HL-60/S4 treated with retinoic acid at 250 ng/mL for 4 days and 3 days (cell line): Measurements from ENCODE around the gene SNAI1.
"Not testable (repeated sequence)": the region's sequence is repeated elsewhere in the genome, so short reads cannot be mapped to it uniquely, and the experiment has no call there.

Source experiments
- in situ Hi-C: fragments of 300-500 bp; cut with MboI; formaldehyde crosslinking; loops from 2 replicates; pipeline ENCODE4 v1.7.0; 2022; ENCODE audit warnings: low sequenced_read_pairs

The SNAI1 gene

DNA sequence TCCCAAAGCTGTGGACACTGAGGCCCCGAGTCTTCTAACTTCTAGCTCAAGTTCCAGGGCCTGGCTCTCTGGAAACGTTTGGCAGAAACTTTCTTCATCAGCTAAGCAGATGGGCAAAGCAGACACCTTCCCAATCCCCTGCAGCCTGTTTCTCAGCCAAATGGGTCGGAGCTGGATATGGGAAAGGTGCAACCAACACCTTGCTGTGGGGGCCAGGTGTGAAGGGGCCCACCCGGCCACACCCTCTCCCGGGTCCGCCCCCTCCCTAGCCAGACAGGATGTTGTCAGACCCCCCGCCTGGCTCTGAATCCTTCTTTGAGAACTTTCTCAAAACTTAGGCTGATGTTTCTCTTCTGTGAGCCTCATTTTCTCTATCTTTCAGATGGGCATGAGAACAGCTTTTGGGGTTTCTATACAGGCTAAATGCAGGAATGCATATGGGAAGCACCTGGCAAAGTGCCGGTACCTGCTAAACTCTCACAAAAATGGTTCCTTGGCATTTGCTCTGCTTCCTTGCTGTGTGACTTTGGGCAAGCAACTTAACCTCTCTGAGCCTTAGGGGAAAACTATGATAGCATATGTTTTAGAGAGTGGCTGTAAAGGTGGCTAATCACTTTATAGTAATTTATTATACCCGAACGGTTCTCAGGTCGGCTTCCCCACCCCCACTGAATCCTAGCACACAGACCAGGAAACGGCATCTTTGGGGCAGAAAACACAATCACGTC, 1.8 kb downstream of the SNAI1 start:
- in situ Hi-C loops, result loop anchor here (5.0 to 25.0 kb wide), 2 partner anchors 83 to 478 kb away; no protein-coding TSS in a partner anchor

DNA sequence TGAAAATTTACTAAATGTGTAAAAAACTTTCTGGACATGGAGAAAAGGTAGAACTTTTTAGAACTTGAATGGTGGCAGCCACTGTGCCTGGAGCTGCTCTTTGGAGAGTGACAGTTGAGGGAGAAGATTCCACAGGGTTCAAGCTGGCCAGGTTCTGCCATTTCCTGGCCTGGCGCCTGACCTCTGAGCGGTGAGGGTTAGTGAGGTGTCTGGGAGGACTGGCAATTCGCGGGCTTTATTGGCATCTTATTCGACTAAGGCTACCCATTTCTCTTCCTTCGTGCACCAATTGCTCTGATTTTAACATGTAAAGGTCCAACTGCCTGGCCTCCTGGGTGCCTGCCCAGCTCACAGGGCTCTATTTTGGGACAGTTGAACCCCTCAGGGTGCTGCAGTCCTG, 2.4 kb downstream of the SNAI1 start:
- in situ Hi-C loops, result loop anchor here (25.0 kb wide), 1 partner anchor 477 kb away; no protein-coding TSS in a partner anchor

DNA sequence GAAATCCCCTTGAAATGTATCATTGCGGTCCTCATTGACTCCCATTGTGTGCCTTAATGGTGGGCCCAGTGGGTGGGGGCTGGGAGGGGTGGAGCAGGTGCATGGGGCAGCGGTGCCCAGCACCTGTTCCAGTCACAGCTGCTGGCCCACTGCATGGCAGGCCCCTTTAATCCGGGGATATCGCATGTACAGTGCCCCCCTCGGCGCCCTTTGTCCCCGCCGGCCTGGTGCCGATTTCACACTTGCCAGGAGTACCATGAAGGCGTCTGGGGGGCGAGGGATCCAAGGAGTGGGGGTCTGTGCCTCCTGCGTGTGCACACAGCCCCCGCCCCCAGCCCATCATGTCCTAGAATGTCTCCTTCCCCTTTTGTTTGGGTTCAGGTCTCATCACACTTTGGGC, 2.8 kb downstream of the SNAI1 start:
- in situ Hi-C loops, result loop anchor here (25.0 kb wide), 1 partner anchor 477 kb away; no protein-coding TSS in a partner anchor

DNA sequence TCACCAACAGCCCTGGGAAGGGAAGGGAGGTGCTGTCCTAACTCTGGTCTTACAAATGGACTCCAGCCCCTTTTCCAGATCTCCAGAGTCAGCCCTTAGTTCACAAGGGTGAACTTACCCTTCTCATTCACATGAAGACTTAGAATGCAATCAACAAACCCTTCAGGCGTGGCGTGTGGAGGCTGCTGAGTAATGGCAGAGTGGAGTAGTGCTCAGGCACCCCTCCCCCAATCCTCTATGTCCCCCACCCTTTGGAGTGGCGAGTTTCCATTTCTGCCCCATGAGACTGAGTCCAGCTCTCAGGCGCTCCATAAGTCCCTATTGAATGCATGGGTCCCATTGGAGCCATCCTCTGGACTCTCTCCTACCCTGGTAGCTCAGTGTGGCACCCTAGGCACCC, 3.3 kb downstream of the SNAI1 start:
- in situ Hi-C loops, result loop anchor here (25.0 kb wide), 1 partner anchor 476 kb away; no protein-coding TSS in a partner anchor

GRCh38 chr20:49987015-49987867, 4.5 kb downstream of the SNAI1 start:
- in situ Hi-C loops, result loop anchor here (25.0 kb wide), 1 partner anchor 475 kb away; no protein-coding TSS in a partner anchor

GRCh38 chr20:49987868-49988690, 5.3 kb downstream of the SNAI1 start:
- in situ Hi-C loops, result loop anchor here (25.0 kb wide), 1 partner anchor 474 kb away; no protein-coding TSS in a partner anchor

DNA sequence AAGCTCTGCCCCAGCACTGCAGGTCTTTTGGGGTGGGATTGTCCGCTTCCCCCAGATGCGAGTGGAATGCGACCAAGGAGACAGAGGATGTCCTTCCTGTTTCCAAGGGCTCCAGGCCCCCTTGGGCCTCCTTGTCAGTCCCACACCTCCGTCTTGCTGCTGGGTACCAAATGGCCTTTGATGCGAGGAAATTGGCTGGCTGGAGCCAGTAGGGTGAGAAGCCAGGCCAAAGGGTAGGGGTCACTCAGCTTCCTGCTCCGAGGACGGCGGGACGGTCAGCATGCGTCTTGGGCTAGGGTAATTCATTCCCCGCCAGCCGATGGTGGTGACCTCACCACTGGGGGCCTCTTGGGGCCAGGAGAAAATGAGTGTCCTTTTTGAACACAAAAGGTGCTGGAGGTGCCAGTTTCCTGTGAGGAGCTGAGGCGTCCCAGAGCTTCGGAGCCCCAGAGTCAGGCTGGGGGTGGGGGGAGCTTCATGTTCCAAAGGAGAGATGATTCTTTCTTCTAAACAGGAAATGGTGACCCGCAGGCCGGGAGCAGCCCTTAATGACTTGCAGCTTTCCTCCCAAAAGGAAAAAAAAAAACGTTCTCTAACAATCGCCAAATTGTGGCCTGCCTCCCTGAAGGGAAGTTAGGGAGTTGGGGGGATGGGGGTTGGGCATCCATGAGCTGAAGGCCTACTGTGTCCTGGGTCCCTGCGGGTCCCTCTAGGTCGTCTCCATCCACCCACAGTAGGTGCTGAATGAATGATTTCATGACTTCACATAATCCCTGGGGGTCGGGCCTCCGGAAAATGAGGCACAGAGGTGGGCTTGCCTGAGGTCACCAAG, 6.7 kb downstream of the SNAI1 start:
- in situ Hi-C loops, result loop anchor here (25.0 kb wide), 1 partner anchor 473 kb away; no protein-coding TSS in a partner anchor

DNA sequence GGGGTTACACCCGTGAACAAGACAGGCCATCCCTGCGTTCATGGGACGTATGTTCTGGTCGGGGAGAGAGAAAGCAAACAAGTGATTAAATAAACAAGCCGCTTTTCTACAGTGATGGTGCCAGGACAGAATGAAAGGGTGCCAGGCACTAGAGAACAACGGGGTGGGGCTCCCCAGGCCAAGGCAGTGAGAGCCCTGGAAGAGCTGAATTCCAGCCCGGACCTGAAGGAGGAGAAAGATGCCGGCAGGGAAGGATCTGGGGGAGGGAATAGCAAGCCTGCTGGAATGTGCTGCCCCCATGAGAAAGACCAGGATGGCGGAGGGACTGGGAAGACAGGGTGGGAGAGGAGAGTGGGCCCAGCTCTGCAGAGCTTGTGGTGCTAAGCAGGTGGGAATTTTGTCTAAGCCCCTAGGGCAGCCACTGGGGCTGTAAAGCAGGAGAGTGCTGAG, 7.5 kb downstream of the SNAI1 start:
- in situ Hi-C loops, result loop anchor here (25.0 kb wide), 1 partner anchor 472 kb away; no protein-coding TSS in a partner anchor

GRCh38 chr20:49993301-49993751, 10.5 kb downstream of the SNAI1 start:
- in situ Hi-C loops, result loop anchor here (25.0 kb wide), 1 partner anchor 469 kb away; no protein-coding TSS in a partner anchor

GRCh38 chr20:49995586-49995985, 12.8 kb downstream of the SNAI1 start:
- in situ Hi-C loops, result loop anchor here (25.0 kb wide), 1 partner anchor 467 kb away; no protein-coding TSS in a partner anchor

- in situ Hi-C loops, result loop anchor here (25.0 kb wide), 1 partner anchor 464 kb away; no protein-coding TSS in a partner anchor
Measured at GRCh38 chr20:49998478-49999188, 15.9 kb downstream of the SNAI1 start.

- in situ Hi-C loops, result loop anchor here (25.0 kb wide), 1 partner anchor 463 kb away; no protein-coding TSS in a partner anchor
Measured at GRCh38 chr20:49999329-49999728, 16.5 kb downstream of the SNAI1 start.

GRCh38 chr20:50000548-50001222, 17.9 kb downstream of the SNAI1 start:
- in situ Hi-C loops, result not testable (repeated sequence)

DNA sequence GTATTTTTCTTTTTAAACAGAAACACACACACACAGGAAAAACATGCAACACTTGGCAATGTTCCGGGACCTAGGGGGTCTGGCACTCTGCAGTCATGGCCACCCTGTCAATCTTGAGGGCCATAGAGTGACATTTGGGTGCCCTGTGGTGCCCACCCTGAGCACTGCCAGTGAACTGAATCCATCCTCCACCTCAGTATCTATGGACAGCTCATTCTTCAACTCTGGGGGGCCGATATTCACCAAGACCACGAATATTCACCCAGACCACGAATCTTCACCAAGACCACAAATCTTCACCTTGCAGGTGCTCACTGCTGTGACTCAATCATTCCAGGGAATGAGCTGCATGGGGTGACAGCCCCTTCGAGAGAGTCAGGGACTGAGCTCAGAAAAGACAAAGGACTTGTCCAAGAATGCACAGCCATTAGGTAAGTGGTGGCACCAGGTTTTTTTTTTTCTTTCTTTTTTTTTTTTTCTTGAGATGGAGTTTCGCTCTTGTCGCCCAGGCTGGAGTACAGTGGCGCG, 19.1 kb downstream of the SNAI1 start:
- in situ Hi-C loops, result no loop called here

GRCh38 chr20:50003253-50003656, 20.5 kb downstream of the SNAI1 start:
- in situ Hi-C loops, result no loop called here

- in situ Hi-C loops, result no loop called here
Measured at GRCh38 chr20:50004229-50004628, 21.4 kb downstream of the SNAI1 start.

- in situ Hi-C loops, result no loop called here
Measured at GRCh38 chr20:50005471-50005981, 22.7 kb downstream of the SNAI1 start.

- in situ Hi-C loops, result no loop called here
Measured at GRCh38 chr20:50007369-50007768, 24.6 kb downstream of the SNAI1 start.
